ENCODE data around the gene ROBO1. TPM values are rescaled to one million over a fixed set of nuclear protein-coding genes. Genes with fewer than 3 reads are reported as not detected.

ROBO1 gene
- total and polyA plus RNA-seq, 2 donors (not counting 1 experiment from before 2014, with no cell fraction given) = 0.27 to 3.2 TPM

- TF ChIP-seq CTCF (IDR thresholded peaks at IDR 0.05) = no peak
- Histone ChIP-seq H3K9ac (ENCODE audit: low read length) (no peak overlapping the region), H3K27me3 (replicated peaks in 1 of 4; ENCODE audit: control extremely low read depth in 1 of 4, control insufficient read depth in 3 of 4, insufficient read depth in 4 of 4, low read length in 3 of 4) (no peaks in the 10 kb centered on the region), H2AFZ (ENCODE audit: insufficient read depth, low read depth, low read length, poor library complexity, severe bottlenecking) (no peak overlapping the region), H3K4me1 (ENCODE audit: control insufficient read depth in 2 of 2, insufficient read depth in 2 of 2, low read length in 2 of 2) (no peaks in the 10 kb centered on the region), H3K27ac (ENCODE audit: low read length in 2 of 2) (no peak overlapping the region), H3K36me3 (replicated peaks in 1 of 2; ENCODE audit: control extremely low read depth in 1 of 2, control insufficient read depth in 1 of 2, extremely low read depth in 1 of 2, insufficient read depth in 2 of 2, low read length in 1 of 2) (no peaks in the 10 kb centered on the region), H3K79me2 (ENCODE audit: control insufficient read depth, insufficient read depth, low read length) (no peaks in the 10 kb centered on the region), H3K4me3 (ENCODE audit: control extremely low read depth in 1 of 5, extremely low read depth in 1 of 5, insufficient read depth in 1 of 5, low read depth in 2 of 5, low read length in 4 of 5) (no peak overlapping the region), H3K4me2 (replicated peaks; ENCODE audit: low read depth, low read length, poor library complexity, severe bottlenecking) (no peak overlapping the region), H4K20me1 (ENCODE audit: control insufficient read depth, insufficient read depth, low read length, poor library complexity, severe bottlenecking) (no peaks in the 10 kb centered on the region), H3K9me3 (ENCODE audit: control extremely low read depth in 1 of 3, control insufficient read depth in 2 of 3, insufficient read depth in 1 of 3, low read length in 2 of 3) (no peaks in the 10 kb centered on the region)
- WGBS (ENCODE audit: insufficient coverage) = 92% methylated on average over 5 of the region's 7 CpGs
- no peaks in the 10 kb centered on the region for H3K27me3 Mint-ChIP-seq
- POLR2A ChIA-PET = no interaction called here
- CTCF ChIA-PET = no interaction called here
- no peak overlapping the region for H3K27ac Mint-ChIP-seq
- ATAC-seq (ENCODE audit: low read depth) (no peak), DNase-seq (no peak)
- H3K9me3 Mint-ChIP-seq (ENCODE audit: insufficient read depth) = no peaks in the 10 kb centered on the region
- H3K4me3 Mint-ChIP-seq = no peak overlapping the region
- intact Hi-C loops (cut with micrococcal nuclease) = no loop called here
- H3K4me1 Mint-ChIP-seq = no peaks in the 10 kb centered on the region
Observed at GRCh38 chr3:78974181-78974790, 793.5 kb downstream of the ROBO1 start.

DNA sequence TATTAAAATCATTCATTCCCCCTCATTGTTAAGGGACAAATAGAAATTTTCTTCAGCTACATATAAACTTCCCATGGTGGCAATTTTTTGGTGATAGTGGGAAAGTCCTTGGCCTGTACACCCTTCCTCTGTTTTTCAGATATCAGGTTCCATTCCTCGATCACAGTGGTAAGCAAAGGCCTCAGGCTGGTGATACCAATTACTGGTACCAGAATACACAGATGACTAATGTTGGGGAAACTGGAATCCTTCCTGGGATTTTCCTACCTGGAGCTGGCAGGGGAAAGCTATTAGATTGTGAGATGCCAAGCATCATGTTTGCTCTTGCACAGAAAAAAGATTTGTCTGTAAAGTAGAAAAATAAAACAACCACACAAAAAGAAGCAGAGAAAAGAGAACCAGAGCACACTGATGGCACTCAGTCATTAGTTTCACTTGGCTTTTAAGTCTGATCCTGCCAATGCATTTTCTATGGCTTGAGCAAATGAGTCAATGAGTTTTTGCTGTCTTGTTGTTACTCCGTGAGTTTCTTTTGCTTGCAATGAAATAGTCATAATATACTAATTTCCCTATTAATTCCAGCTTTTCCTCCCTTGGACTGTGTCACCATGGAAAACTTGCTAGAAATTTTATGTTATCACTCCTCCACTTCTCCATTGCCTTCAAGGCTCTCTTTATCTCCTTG lies 795.0 kb downstream of the ROBO1 start:
- Mint-ChIP-seq H3K4me3 (no peak overlapping the region), H3K27me3 (no peaks in the 10 kb centered on the region), H3K4me1 (no peaks in the 10 kb centered on the region), H3K27ac (no peak overlapping the region), H3K9me3 (ENCODE audit: insufficient read depth) (no peaks in the 10 kb centered on the region)
- H3K9ac ChIP-seq (ENCODE audit: low read length) = no peak overlapping the region
- no peaks in the 10 kb centered on the region for H3K4me1 ChIP-seq (ENCODE audit: control insufficient read depth in 2 of 2, insufficient read depth in 2 of 2, low read length in 2 of 2)
- H3K4me3 ChIP-seq (ENCODE audit: control extremely low read depth in 1 of 5, extremely low read depth in 1 of 5, insufficient read depth in 1 of 5, low read depth in 2 of 5, low read length in 4 of 5) = no peak overlapping the region
- H2AFZ ChIP-seq (ENCODE audit: insufficient read depth, low read depth, low read length, poor library complexity, severe bottlenecking) = no peak overlapping the region
- no peaks in the 10 kb centered on the region for H3K9me3 ChIP-seq (ENCODE audit: control extremely low read depth in 1 of 3, control insufficient read depth in 2 of 3, insufficient read depth in 1 of 3, low read length in 2 of 3)
- H3K4me2 ChIP-seq (replicated peaks; ENCODE audit: low read depth, low read length, poor library complexity, severe bottlenecking) = no peak overlapping the region
- DNase-seq = no peak
- no peaks in the 10 kb centered on the region for H3K27me3 ChIP-seq (replicated peaks in 1 of 4; ENCODE audit: control extremely low read depth in 1 of 4, control insufficient read depth in 3 of 4, insufficient read depth in 4 of 4, low read length in 3 of 4)
- CTCF ChIA-PET = no interaction called here
- POLR2A ChIA-PET = no interaction called here
- intact Hi-C loops (cut with micrococcal nuclease) = no loop called here
- H3K36me3 ChIP-seq (replicated peaks in 1 of 2; ENCODE audit: control extremely low read depth in 1 of 2, control insufficient read depth in 1 of 2, extremely low read depth in 1 of 2, insufficient read depth in 2 of 2, low read length in 1 of 2) = no peaks in the 10 kb centered on the region
- H4K20me1 ChIP-seq (ENCODE audit: control insufficient read depth, insufficient read depth, low read length, poor library complexity, severe bottlenecking) = no peaks in the 10 kb centered on the region
- WGBS (ENCODE audit: insufficient coverage) = no CpG with 5 or more reads among the region's 2 CpGs
- H3K27ac ChIP-seq (ENCODE audit: low read length in 2 of 2) = no peak overlapping the region
- H3K79me2 ChIP-seq (ENCODE audit: control insufficient read depth, insufficient read depth, low read length) = no peaks in the 10 kb centered on the region
- no peak for TF ChIP-seq EZH2 (IDR thresholded peaks at IDR 0.05; ENCODE audit: borderline replicate concordance, insufficient read depth, low read depth, low read length, poor library complexity, severe bottlenecking)
- TF ChIP-seq CTCF (IDR thresholded peaks at IDR 0.05) = no peak
- ATAC-seq (ENCODE audit: low read depth) = no peak

Measured in B cell (primary cell).